Heart right ventricle (tissue), 16 donors: ENCODE data around the gene CDC5L. TPM values are rescaled to one million over a fixed set of nuclear protein-coding genes. Genes with fewer than 3 reads are reported as not detected.
A peak's percentile ranks its signal among the peaks of the same experiment; 100 is the strongest.
"Not testable (repeated sequence)": the region's sequence is repeated elsewhere in the genome, so short reads cannot be mapped to it uniquely, and the experiment has no call there.

ENCODE experiments used
- ATAC-seq, 8 donors: fragments of 200-7000 bp; cut with Tn5 transposase; one replicate each; pipeline ENCODE4 v1.9.1; 2020; ENCODE audit warnings: mild to moderate bottlenecking in 8 of 8, moderate library complexity in 8 of 8, moderate number of reproducible peaks in 1 of 8
- DNase-seq, 2 donors: peaks; one replicate each; pipeline ENCODE4 v3.0.0-alpha.2; 2020
- H3K27ac ChIP-seq, 10 donors: fragments of 200-600 bp; sonication (generic) in 2 of 10; one replicate each; pipeline versions ENCODE4 v1.5.0 to v1.8.0; 2020 to 2022; ENCODE audit warnings: mild to moderate bottlenecking in 3 of 10
- H3K27me3 ChIP-seq, 7 donors: fragments of 200-600 bp; one replicate each; pipeline ENCODE4 v1.8.0; 2021 to 2022; ENCODE audit warnings: mild to moderate bottlenecking in 2 of 7
- H3K36me3 ChIP-seq, 9 donors: fragments of 200-600 bp; sonication (generic) in 1 of 9; one replicate each; pipeline versions ENCODE4 v1.5.0 to v1.8.0; 2020 to 2022; ENCODE audit warnings: mild to moderate bottlenecking in 2 of 9
- H3K4me1 ChIP-seq, 9 donors: fragments of 200-600 bp; sonication (generic) in 1 of 9; one replicate each; pipeline versions ENCODE4 v1.5.0 to v1.8.0; 2020 to 2022; ENCODE audit warnings: mild to moderate bottlenecking in 4 of 9
- H3K4me3 ChIP-seq, 10 donors: fragments of 200-600 bp; sonication (generic) in 2 of 10; one replicate each; pipeline versions ENCODE4 v1.5.0 to v1.8.0; 2020 to 2022; ENCODE audit warnings: mild to moderate bottlenecking in 7 of 10, moderate library complexity in 2 of 10
- H3K9me3 ChIP-seq, 11 donors: fragments of 200-600 bp in 10 of 11; sonication (generic) in 2 of 11; one replicate each; pipeline versions ENCODE4 v1.5.0 to v1.8.0; 2013 to 2022; ENCODE audit warnings: mild to moderate bottlenecking in 2 of 11, control low read depth in 1 of 11, moderate library complexity in 1 of 11
- WGBS, 2 donors: extraction: QIAGEN DNeasy Blood & Tissue Kit; methylation state at CpG; one replicate each; pipeline ENCODE4 v1.1.7; 2013; ENCODE audit warnings: inconsistent platforms in 1 of 2; 5-methylcytosine and 5-hydroxymethylcytosine counted together
- intact Hi-C, 10 donors: fragments of 100-400 bp; cut with DNase I; formaldehyde crosslinking; loops; one replicate each; pipeline versions ENCODE4 v1.11.1 to v1.14.2; 2022
- polyA plus RNA-seq, 2 donors: library from polyadenylated mRNA; stranded (reverse); fragments of 200-250 nt; gene quantifications; one replicate each; pipeline ENCODE4 v1.2.3, GENCODE V29; 2013
- total RNA-seq, 10 donors: library from RNA; stranded (reverse); fragmentation: NEBNext Ultra II Directional in 3 of 10; extraction: Animal tissue kit (Norgen Biotek cat#: 25700) in 3 of 10; gene quantifications; one replicate each; pipeline versions ENCODE4 v1.2.1 to v1.2.4, GENCODE V29; 2021 to 2023
- TF ChIP-seq, protein P1 (sequence below), 9 donors: fragments of 200-600 bp; sonication (generic) in 2 of 9; IDR thresholded peaks; one replicate each; pipeline versions ENCODE4 v1.5.0 to v1.8.0; 2021 to 2022; ENCODE audit warnings: antibody characterized with exemption in 9 of 9, mild to moderate bottlenecking in 5 of 9, moderate library complexity in 1 of 9
- donor health status: Arrhythmogenic right ventricular cardiomyopathy.
- donor health status: ischemic (EF 13 %, LVEDD 7.1; RV severe dilation, severe dysfunction).
- donor health status: healthy with polysubstance abuse.
- donor health status: DM: no; HTN: yes; CAD: no.
- donor health status: DM: no; HTN: no; CAD: no.
- donor health status: ischemic (EF 25% LVEDD 6.9; RV normal size, moderate dysfunction).
- donor health status: ischemic (EF 25% LVEDD 5.7; RV mildly dilated, moderate dysfunction).
- donor health status: healthy.
- donor health status: DM: yes; HTN: yes; CAD: no.
- donor health status: Ischemic cardiomyopathy.
- donor health status: ischemic (EF 35%, LVEDD 5.7; RV mildly dilated, moderate dysfunction).
- donor health status: nonischemic (EF 11% LVEDD 7.7; RV severe dilation, severe dysfunction).
- donor health status: DM: yes; HTN: yes; CAD: no.
- donor health status: PGD.
- donor health status: ischemic (EF 29% LVEDD 5.4; RV normal size, mild dysfunction).
- donor health status: nonischemic (EF 23%, LVEDD 6.1; RV moderate dilation, normal function).

Gene CDC5L
- total and polyA plus RNA-seq, 12 donors: 5.4 to 26.5 (median 20.5) TPM

DNA sequence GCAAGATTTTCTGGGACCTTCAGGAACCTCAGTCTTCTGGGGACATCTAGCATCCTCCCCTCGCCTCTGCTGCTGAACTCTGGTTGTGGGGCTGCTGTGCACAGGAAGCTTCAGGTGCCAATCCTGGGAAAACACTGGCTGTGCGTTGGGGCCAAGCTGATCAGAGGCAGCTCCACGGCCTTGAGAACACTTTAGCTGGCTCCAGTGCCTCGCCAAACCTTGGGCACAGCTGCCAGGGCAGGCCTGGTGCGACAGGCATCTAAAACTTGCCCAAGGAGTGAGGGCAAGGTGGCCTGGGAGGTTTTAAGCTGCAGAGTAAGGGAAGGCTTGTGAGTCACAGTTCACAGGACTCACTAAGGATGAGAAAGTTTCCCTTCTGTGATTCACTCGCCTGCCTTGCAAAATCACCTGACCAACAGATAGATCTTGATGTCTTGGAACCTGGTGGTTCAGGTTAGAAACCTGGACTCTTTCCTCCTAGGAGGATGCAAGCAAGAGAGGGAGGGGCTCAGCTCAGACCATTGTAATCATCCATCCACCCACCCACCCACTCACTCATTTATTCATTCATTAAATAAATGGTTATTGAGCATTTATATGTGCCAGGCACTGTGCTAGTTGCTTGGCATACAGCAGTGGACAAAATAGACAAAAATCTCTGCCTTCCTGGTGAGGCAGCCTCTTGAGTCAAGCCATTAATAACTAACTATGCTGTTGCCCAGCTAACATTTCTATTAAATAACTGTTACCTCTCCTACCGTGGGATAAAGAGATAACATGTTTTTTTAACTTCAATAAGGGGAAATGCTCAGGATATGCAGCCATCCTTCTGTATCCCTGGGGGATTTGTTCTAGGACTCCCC, 47.5 kb upstream of the CDC5L start:
- TF ChIP-seq, protein P1, sequence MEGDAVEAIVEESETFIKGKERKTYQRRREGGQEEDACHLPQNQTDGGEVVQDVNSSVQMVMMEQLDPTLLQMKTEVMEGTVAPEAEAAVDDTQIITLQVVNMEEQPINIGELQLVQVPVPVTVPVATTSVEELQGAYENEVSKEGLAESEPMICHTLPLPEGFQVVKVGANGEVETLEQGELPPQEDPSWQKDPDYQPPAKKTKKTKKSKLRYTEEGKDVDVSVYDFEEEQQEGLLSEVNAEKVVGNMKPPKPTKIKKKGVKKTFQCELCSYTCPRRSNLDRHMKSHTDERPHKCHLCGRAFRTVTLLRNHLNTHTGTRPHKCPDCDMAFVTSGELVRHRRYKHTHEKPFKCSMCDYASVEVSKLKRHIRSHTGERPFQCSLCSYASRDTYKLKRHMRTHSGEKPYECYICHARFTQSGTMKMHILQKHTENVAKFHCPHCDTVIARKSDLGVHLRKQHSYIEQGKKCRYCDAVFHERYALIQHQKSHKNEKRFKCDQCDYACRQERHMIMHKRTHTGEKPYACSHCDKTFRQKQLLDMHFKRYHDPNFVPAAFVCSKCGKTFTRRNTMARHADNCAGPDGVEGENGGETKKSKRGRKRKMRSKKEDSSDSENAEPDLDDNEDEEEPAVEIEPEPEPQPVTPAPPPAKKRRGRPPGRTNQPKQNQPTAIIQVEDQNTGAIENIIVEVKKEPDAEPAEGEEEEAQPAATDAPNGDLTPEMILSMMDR (IDR thresholded peaks at IDR 0.05): no peak
- intact Hi-C loops: loop anchor here (2.0 to 10.0 kb wide), 9 partner anchors 71 to 245 kb away; partner anchors contain the start of genes CAPN11 (in 2 of the 10) and NFKBIE (in 1 of the 10)
- ATAC-seq: no peak
- Histone ChIP-seq H3K4me1 (peaks cover 0 to 13% (median 5%) of the 10 kb centered on the region in 9 donors), H3K27ac (no peak overlapping the region), H3K4me3 (no peak overlapping the region), H3K27me3 (peaks cover 0 to 46% (median 13%) of the 10 kb centered on the region in 7 donors), H3K9me3 (no peaks in the 10 kb centered on the region), H3K36me3 (no peaks in the 10 kb centered on the region)
- WGBS, 2 donors: 62 to 84% methylated on average over 7 of the region's 7 CpGs
- DNase-seq: no peak

DNA sequence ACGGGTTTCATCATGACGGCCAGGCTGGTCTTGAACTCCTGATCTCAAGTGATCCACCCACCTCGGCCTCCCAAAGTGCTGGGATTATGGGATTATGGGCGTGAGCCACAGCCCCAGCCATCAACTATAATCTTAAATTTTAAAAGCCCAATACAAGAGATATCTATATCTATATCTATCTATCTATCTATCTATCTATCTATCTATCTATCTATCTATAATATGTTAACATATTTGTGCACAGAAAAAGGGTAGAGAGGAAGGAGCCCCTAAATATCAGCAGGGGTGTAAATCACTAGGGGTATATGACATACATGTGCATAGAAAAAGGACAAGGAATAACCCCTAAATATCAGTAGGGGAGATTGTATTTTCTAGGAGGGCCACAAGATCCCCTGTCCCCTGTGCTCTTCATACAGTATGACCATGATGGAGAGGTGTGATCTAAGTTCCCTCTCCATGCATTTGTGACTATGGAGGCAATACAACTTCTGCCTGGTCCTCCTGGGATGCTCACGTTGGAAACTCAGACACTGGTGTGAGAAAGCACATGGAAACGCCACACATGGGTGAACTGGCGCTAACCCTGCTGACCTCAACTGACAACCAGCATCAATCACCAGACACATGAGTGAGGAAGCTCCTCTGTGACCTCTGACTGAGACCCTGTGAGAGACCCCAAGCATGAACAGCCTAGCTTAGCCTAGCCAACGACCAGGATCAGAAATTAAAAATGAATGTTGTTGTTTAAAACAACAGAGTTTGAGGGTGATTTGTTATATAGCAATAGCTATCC, 46.2 kb upstream of the CDC5L start:
- H3K36me3 ChIP-seq: no peaks in the 10 kb centered on the region
- intact Hi-C loops: no loop called here
- H3K27ac ChIP-seq: no peak overlapping the region
- TF ChIP-seq, protein P1 (IDR thresholded peaks at IDR 0.05): no peak
- peaks cover 0 to 13% (median 5%) of the 10 kb centered on the region in 9 donors for H3K4me1 ChIP-seq
- 71 to 72% methylated on average over 8 of the region's 8 CpGs for WGBS, 2 donors
- DNase-seq (no peak), ATAC-seq (no peak)
- H3K4me3 ChIP-seq: no peak overlapping the region
- peaks cover 0 to 56% (median 13%) of the 10 kb centered on the region in 7 donors for H3K27me3 ChIP-seq
- H3K9me3 ChIP-seq: no peaks in the 10 kb centered on the region

DNA sequence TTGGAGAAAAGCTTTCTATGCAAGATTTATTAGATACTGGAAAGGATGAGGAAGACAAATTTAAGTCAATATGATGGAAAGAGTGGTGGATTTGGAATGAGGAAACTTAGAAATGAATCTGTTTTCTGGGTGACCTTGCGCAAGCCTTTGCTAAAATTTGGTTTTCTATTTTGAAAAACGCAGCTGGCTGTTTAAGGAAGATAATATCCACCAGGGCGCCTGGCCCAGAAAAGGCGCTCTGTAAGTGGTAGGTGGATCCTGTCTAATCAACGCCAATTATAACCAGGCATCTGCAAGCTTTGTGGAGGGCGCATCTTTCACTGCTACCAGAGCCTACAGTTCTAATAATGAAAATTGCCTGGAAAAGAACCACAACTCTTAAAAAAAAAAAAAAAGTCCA, 45.5 kb upstream of the CDC5L start:
- no peak for DNase-seq
- ATAC-seq: peak in 6 of 8 donors; percentile 22 to 74 (median 47)
- Histone ChIP-seq H3K4me3 (peak overlapping the region in 9 of 10 donors; percentile 3 to 51 (median 38)), H3K27me3 (peaks cover 0 to 60% (median 16%) of the 10 kb centered on the region in 7 donors), H3K27ac (peak overlapping the region in 1 of 10 donors; percentile 12), H3K9me3 (no peaks in the 10 kb centered on the region), H3K4me1 (peaks cover 0 to 13% (median 5%) of the 10 kb centered on the region in 9 donors), H3K36me3 (no peaks in the 10 kb centered on the region)
- TF ChIP-seq, protein P1 (IDR thresholded peaks at IDR 0.05): no peak
- 31 to 33% methylated on average over 6 of the region's 6 CpGs for WGBS, 2 donors
- intact Hi-C loops: no loop called here

DNA sequence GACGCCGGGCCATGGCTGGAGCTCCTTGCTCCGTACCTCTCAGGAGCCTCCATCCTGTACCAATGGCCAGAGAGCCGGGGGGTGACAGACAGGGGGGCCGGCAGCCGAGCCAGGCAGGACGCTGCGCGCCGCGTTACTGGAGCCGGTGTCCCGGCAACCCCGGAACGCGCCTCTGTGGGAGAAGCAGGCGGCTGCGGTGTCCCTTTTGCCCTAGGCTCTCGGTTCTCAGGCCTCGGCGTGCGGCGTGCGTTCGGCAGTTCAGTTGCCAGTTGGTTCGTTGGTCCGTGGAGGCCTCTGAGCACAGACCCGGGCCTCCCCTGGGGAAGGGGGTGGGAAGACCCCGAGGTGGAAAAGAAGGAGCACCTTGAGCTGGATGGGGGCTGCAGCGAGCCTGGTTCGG, 45.0 kb upstream of the CDC5L start, which contains the start of gene SPATS1:
SPATS1 (plus strand) TSS at position 162 of the 400 bp plus-strand sequence. CDS start 446 bp downstream, outside the sequence.
- Histone ChIP-seq H3K4me3 (peak within 1 kb of the TSS in 9 of 10 donors; percentile 3 to 51 (median 38)), H3K27ac (peak within 1 kb of the TSS in 2 of 10 donors; percentile 5 to 12), H3K27me3 (peaks cover 0 to 60% (median 16%) of the 10 kb centered on the region in 7 donors), H3K36me3 (no peaks in the 10 kb centered on the region), H3K4me1 (peaks cover 0 to 13% (median 5%) of the 10 kb centered on the region in 9 donors), H3K9me3 (no peaks in the 10 kb centered on the region)
- TF ChIP-seq, protein P1 (IDR thresholded peaks at IDR 0.05): no peak
- ATAC-seq (peak in 7 of 8 donors; percentile 34 to 66 (median 51)), DNase-seq (peak in 1 of 2 donors; percentile 29)
- WGBS, 2 donors: 5 to 6% methylated on average over 31 of the region's 31 CpGs
- intact Hi-C loops: no loop called here

DNA sequence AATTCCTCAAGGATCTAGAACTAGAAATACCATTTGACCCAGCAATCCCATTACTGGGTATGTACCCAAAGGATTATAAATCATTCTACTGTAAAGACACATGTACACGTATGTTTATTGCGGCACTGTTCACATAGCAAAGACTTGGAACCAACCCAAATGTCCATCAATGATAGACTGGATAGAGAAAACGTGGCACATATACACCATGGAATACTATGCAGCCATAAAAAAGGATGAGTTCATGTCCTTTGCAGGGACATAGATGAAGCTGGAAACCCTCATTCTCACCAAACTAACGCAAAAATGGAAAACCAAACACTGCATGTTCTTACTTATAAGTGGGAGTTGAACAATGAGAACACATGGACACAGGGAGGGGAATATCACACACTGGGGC, 40.7 kb upstream of the CDC5L start:
- H3K36me3 ChIP-seq, H3K27ac ChIP-seq, intact Hi-C loops, ATAC-seq, H3K9me3 ChIP-seq, DNase-seq, H3K4me3 ChIP-seq: not testable (repeated sequence)
- 80% methylated on average over 4 of the region's 4 CpGs for WGBS, 2 donors
- H3K4me1 ChIP-seq: peaks cover 0 to 11% (median 5%) of the 10 kb centered on the region in 9 donors
- H3K27me3 ChIP-seq: peaks cover 0 to 44% (median 16%) of the 10 kb centered on the region in 7 donors
